ENCODE data around the gene PTPRE. TPM values are rescaled to one million over a fixed set of nuclear protein-coding genes. Genes with fewer than 3 reads are reported as not detected.

Gene PTPRE
- total RNA-seq, 1 experiment from 2014 or later, result 0.70 TPM

DNA sequence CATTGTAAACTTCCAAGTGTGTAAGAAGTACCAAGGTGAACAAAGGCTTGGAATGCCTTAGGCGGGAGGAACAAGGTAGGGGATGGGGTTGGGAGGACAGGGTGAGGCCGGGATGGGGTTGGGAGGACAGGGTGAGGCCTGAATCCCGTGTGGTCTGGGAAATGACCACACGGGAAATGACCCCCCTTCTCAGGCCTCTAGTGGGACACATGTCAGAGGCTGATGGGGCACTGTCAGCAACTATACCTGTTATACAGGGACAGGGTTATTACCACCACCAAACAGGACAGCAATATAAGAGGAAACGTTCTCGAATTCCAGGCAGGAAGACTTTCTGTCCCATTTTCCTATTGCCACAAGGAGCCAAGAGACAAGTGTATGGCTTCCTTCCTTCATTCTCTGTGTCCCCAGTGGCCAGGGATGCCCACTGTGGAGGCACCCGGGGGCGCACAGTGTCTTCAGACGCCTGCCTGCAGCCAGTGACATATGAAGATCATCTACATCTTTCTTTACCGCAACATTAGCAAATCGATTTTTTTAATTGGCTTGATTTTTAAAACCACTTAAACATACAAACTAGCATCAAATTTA lies 218.0 kb downstream of the PTPRE start:
- Histone ChIP-seq H3K23me2 (ENCODE audit: insufficient read length, low read depth, low read length, poor library complexity, severe bottlenecking) (peaks cover 7% of the 10 kb centered on the region), H3K9ac (ENCODE audit: extremely low read depth, insufficient read length, low read length) (peak overlapping the region; percentile 48), H4K91ac (ENCODE audit: insufficient read length, low read depth, low read length) (no peak overlapping the region), H2AFZ (ENCODE audit: low read length) (no peak overlapping the region), H2BK120ac (ENCODE audit: low read depth, low read length, poor library complexity, severe bottlenecking) (no peak overlapping the region), H3K23ac (ENCODE audit: insufficient read length, low read depth, low read length) (no peak overlapping the region), H3K79me2 (ENCODE audit: insufficient read depth, low read length) (peaks cover 17% of the 10 kb centered on the region; the same call in 1 of the 2 replicates), H2BK15ac (ENCODE audit: low read depth, low read length) (no peak overlapping the region), H4K5ac (ENCODE audit: insufficient read length, low read depth, low read length) (no peak overlapping the region), H3K56ac (ENCODE audit: insufficient read length, low read depth, low read length) (no peak overlapping the region), H4K20me1 (ENCODE audit: control insufficient read depth, insufficient read depth, insufficient read length) (no peaks in the 10 kb centered on the region), H2AK5ac (ENCODE audit: insufficient read length, low read length) (no peak overlapping the region), H3K27me3 (ENCODE audit: insufficient read depth, low read length) (no peaks in the 10 kb centered on the region), H3K79me1 (ENCODE audit: insufficient read depth, low read depth, low read length, poor library complexity, severe bottlenecking) (peaks cover 3% of the 10 kb centered on the region), H3T11ph (ENCODE audit: low read length) (no peak overlapping the region), H3K9me3 (ENCODE audit: control insufficient read depth, low read depth, low read length) (no peaks in the 10 kb centered on the region), H4K8ac (replicated peaks; ENCODE audit: insufficient read length, low read depth, low read length) (no peak overlapping the region), H3K14ac (ENCODE audit: insufficient read depth, low read length) (no peak overlapping the region), H3K18ac (ENCODE audit: insufficient read length, low read depth, low read length) (no peak overlapping the region), H3K4ac (ENCODE audit: low read depth, low read length) (no peak overlapping the region), H2BK20ac (ENCODE audit: low read depth, low read length, poor library complexity, severe bottlenecking) (no peak overlapping the region), H3K27ac (ENCODE audit: insufficient read length, low read depth, low read length) (no peak overlapping the region), H2BK12ac (ENCODE audit: insufficient read length, low read depth, low read length) (no peak overlapping the region), H3K4me1 (ENCODE audit: insufficient read depth, low read length) (peaks cover 3% of the 10 kb centered on the region; the same call in 1 of the 2 replicates), H2BK5ac (ENCODE audit: insufficient read length, low read length) (no peak overlapping the region), H3K4me2 (ENCODE audit: insufficient read depth, insufficient read length, low read length) (peak overlapping the region; percentile 45)
- peaks cover 0 to 2% of the 10 kb centered on the region in 2 experiments; a peak in 1 of 5 replicates for H3K9me3 Mint-ChIP-seq
- H3K36me3 Mint-ChIP-seq (ENCODE audit: insufficient read depth in 1 of 3, low read depth in 3 of 3), result peaks cover 27 to 36% (median 33%) of the 10 kb centered on the region in 3 experiments
- TF ChIP-seq, protein P1, sequence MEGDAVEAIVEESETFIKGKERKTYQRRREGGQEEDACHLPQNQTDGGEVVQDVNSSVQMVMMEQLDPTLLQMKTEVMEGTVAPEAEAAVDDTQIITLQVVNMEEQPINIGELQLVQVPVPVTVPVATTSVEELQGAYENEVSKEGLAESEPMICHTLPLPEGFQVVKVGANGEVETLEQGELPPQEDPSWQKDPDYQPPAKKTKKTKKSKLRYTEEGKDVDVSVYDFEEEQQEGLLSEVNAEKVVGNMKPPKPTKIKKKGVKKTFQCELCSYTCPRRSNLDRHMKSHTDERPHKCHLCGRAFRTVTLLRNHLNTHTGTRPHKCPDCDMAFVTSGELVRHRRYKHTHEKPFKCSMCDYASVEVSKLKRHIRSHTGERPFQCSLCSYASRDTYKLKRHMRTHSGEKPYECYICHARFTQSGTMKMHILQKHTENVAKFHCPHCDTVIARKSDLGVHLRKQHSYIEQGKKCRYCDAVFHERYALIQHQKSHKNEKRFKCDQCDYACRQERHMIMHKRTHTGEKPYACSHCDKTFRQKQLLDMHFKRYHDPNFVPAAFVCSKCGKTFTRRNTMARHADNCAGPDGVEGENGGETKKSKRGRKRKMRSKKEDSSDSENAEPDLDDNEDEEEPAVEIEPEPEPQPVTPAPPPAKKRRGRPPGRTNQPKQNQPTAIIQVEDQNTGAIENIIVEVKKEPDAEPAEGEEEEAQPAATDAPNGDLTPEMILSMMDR (conservative IDR thresholded peaks at IDR 0.05), result no peak
- no peaks in the 10 kb centered on the region; the same call in 1 of the 2 replicates for H3K27me3 Mint-ChIP-seq (ENCODE audit: low read depth)
- H3K4me1 Mint-ChIP-seq, result peaks cover 24 to 29% of the 10 kb centered on the region in 2 experiments
- H3K27ac Mint-ChIP-seq, result no peak overlapping the region; a peak in 1 of 7 replicates
- no CpG with 5 or more reads among the region's 11 CpGs for WGBS (ENCODE audit: extremely low coverage, insufficient read length, low lambda C conversion rate)
- H3K4me3 Mint-ChIP-seq, result peak overlapping the region; percentile 86 to 95
- no peak for DNase-seq

All from H9 (cell line).